Trophoblast cell (in vitro differentiated cells and primary cell): ENCODE measurements around the gene GLIS1.

Experiments
- DNase-seq, 2 donors: peaks; one replicate each; pipeline ENCODE4 v3.0.0-alpha.2; 2016
- H2AFZ ChIP-seq: 2 replicates; pipeline ENCODE4 v1.6.1; 2013; ENCODE audit warnings: low read length, moderate library complexity, mild to moderate bottlenecking; ENCODE audit not compliant: insufficient read depth, poor library complexity
- H2AK5ac ChIP-seq: 2 replicates; pipeline ENCODE4 v1.6.1; 2013; ENCODE audit warnings: mild to moderate bottlenecking, low read length
- H2BK120ac ChIP-seq: 2 replicates; pipeline ENCODE4 v1.6.1; 2013; ENCODE audit warnings: low read length, mild to moderate bottlenecking, moderate library complexity; ENCODE audit not compliant: insufficient read depth, poor library complexity
- H2BK12ac ChIP-seq: 2 replicates; pipeline ENCODE4 v1.6.1; 2013; ENCODE audit warnings: mild to moderate bottlenecking, low read length, moderate library complexity
- H2BK5ac ChIP-seq: 2 replicates; pipeline ENCODE4 v1.6.1; 2013; ENCODE audit warnings: low read length, low read depth, moderate library complexity, mild to moderate bottlenecking; ENCODE audit not compliant: poor library complexity
- H3K14ac ChIP-seq: 2 replicates; pipeline ENCODE4 v1.6.1; 2013; ENCODE audit warnings: mild to moderate bottlenecking, low read length
- H3K18ac ChIP-seq: 2 replicates; pipeline ENCODE4 v1.6.1; 2013; ENCODE audit warnings: mild to moderate bottlenecking, low read length
- H3K23ac ChIP-seq: 2 replicates; pipeline ENCODE4 v1.6.1; 2013; ENCODE audit warnings: low read length
- H3K27ac ChIP-seq: 2 replicates; pipeline ENCODE4 v1.5.1; 2013; ENCODE audit warnings: low read depth, mild to moderate bottlenecking, inconsistent platforms, low read length, moderate library complexity
- H3K27me3 ChIP-seq: 2 replicates; pipeline ENCODE4 v1.6.1; 2013; ENCODE audit warnings: inconsistent platforms, mild to moderate bottlenecking, low read length, moderate library complexity; ENCODE audit not compliant: insufficient read depth
- H3K36me3 ChIP-seq, 2 experiments: 1 replicate in 1 of 2; 2 replicates in 1 of 2; pipeline ENCODE4 v1.6.1; 2013; ENCODE audit warnings: low read length in 2 of 2, mild to moderate bottlenecking in 2 of 2, moderate library complexity in 1 of 2; ENCODE audit not compliant: insufficient read depth in 2 of 2, control insufficient read depth in 1 of 2
- H3K4ac ChIP-seq: 2 replicates; pipeline ENCODE4 v1.6.1; 2013; ENCODE audit warnings: low read depth, mild to moderate bottlenecking, low read length, moderate library complexity
- H3K4me1 ChIP-seq, 2 experiments: 1 replicate in 1 of 2; 2 replicates in 1 of 2; pipeline ENCODE4 v1.6.1; 2013; ENCODE audit warnings: low read length in 2 of 2, mild to moderate bottlenecking in 2 of 2, moderate library complexity in 1 of 2; ENCODE audit not compliant: insufficient read depth in 2 of 2, control insufficient read depth in 1 of 2
- H3K4me2 ChIP-seq: 2 replicates; pipeline ENCODE4 v1.6.1; 2013; ENCODE audit warnings: inconsistent platforms, mild to moderate bottlenecking, low read length, moderate library complexity
- H3K4me3 ChIP-seq: 2 replicates; pipeline ENCODE4 v1.5.1; 2013; ENCODE audit warnings: mild to moderate bottlenecking, low read depth, low read length, inconsistent platforms
- H3K79me1 ChIP-seq: one replicate; pipeline ENCODE4 v1.6.1; 2013; ENCODE audit warnings: low read length
- H3K79me2 ChIP-seq: 2 replicates; pipeline ENCODE4 v1.6.1; 2013; ENCODE audit warnings: low read length, mild to moderate bottlenecking; ENCODE audit not compliant: control insufficient read depth, insufficient read depth, poor library complexity
- H3K9ac ChIP-seq: 2 replicates; pipeline ENCODE4 v1.6.1; 2013; ENCODE audit warnings: mild to moderate bottlenecking, low read length
- H3K9me3 ChIP-seq: 2 replicates; pipeline ENCODE4 v1.6.1; 2013; ENCODE audit warnings: low read depth, mild to moderate bottlenecking, control low read depth, inconsistent platforms, low read length; ENCODE audit not compliant: insufficient read depth
- H4K12ac ChIP-seq: 2 replicates; pipeline ENCODE4 v1.6.1; 2013; ENCODE audit warnings: low read depth, mild to moderate bottlenecking, low read length, moderate library complexity
- H4K8ac ChIP-seq: 2 replicates; pipeline ENCODE4 v1.6.1; 2013; ENCODE audit warnings: low read depth, mild to moderate bottlenecking, low read length, moderate library complexity
- H4K91ac ChIP-seq: one replicate; pipeline ENCODE4 v1.6.1; 2013; ENCODE audit warnings: low read depth, mild to moderate bottlenecking, low read length, moderate library complexity
- whole genome bisulfite sequencing: extraction: QIAGEN DNeasy Blood & Tissue Kit; methylation state at CpG from one replicate; pipeline ENCODE4 v1.1.7; 2013; ENCODE audit warnings: missing lambda C conversion rate; ENCODE audit not compliant: insufficient read length, insufficient coverage; ENCODE audit errors: extremely low coverage; 5-methylcytosine and 5-hydroxymethylcytosine counted together

GLIS1 gene

DNA sequence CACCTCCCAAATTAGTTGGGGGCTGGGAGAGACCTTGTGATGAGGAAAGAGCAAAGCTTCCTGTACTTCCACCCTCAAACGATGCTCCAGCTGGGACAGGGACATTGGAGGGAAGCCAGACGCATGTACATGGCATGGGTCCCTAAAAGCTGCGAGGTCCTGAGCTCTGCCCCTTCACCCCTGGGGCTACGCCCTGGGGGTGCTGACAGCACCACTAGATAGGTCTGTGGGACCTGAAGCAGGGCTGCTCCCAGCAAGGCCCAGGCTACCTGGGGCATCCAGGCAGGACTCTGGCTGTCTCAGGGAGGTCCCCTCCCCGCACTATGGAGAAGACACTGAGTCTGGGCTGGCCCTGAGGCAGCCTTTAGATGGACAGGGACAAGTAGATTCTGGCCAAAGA lies 196.4 kb downstream of the GLIS1 start:
- no peaks in the 10 kb centered on the region for H3K79me2 ChIP-seq
- H2BK120ac ChIP-seq = no peak overlapping the region
- H3K27ac ChIP-seq = no peak overlapping the region
- no CpG with 5 or more reads among the region's 5 CpGs for WGBS
- no peak for DNase-seq
- no peak overlapping the region for H2AK5ac ChIP-seq
- peaks cover 3 to 10% of the 10 kb centered on the region in 2 experiments for H3K4me1 ChIP-seq
- no peak overlapping the region for H3K4me2 ChIP-seq
- peaks cover 2% of the 10 kb centered on the region for H3K9me3 ChIP-seq
- H2AFZ ChIP-seq = no peak overlapping the region
- no peak overlapping the region for H2BK5ac ChIP-seq
- no peak overlapping the region for H3K9ac ChIP-seq
- H3K4ac ChIP-seq = no peak overlapping the region
- no peak overlapping the region for H3K18ac ChIP-seq
- H4K91ac ChIP-seq = no peak overlapping the region
- H3K27me3 ChIP-seq = no peaks in the 10 kb centered on the region
- H2BK12ac ChIP-seq = no peak overlapping the region
- no peak overlapping the region for H4K8ac ChIP-seq
- H3K36me3 ChIP-seq = no peaks in the 10 kb centered on the region
- no peaks in the 10 kb centered on the region for H3K79me1 ChIP-seq
- no peak overlapping the region for H3K4me3 ChIP-seq
- H3K14ac ChIP-seq = no peak overlapping the region
- H4K12ac ChIP-seq = no peak overlapping the region
- H3K23ac ChIP-seq = no peak overlapping the region

DNA sequence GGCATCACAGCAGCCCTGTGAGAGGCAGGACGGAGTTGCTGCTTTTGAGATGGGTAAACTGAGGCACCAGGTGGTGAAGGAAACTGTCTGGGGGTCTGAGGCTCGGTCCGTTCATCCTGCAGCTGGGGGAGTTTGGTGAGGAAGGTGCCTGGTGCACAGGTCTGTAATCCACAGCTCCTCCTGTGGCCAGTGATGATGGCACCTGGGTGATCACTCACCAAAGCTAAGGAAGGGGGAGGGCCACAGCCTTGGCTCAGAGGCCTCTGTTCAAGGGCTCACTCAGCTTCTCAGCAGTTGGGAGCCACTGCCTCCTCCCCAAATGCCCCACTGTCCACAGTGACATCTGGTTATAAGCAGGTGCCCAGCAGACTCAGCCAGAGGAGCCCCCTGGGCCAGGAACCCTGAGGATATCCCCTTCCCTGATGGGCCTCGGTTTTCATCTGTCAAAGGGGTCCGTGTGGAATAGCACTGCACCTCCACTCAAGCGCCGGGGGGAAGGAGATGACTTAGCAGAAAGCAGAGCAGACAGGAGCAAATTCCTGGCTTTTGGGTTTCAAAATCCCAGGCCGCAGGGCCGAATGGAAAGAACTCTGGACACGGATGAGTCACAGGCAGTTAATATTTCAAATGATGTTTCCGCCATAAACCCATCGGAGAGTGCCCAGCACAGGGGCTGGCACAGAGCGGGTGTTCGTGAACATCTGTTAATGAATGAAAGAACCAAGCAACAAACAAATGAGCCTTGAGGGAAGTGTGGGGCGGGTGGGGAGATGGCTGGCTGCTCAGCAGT lies 197.0 kb downstream of the GLIS1 start:
- H2AK5ac ChIP-seq = no peak overlapping the region
- H3K79me2 ChIP-seq = no peaks in the 10 kb centered on the region
- no peak overlapping the region for H3K14ac ChIP-seq
- no peaks in the 10 kb centered on the region for H3K27me3 ChIP-seq
- H4K8ac ChIP-seq = no peak overlapping the region
- no peak overlapping the region for H3K4me2 ChIP-seq
- H3K23ac ChIP-seq = no peak overlapping the region
- no peak overlapping the region for H2BK120ac ChIP-seq
- H3K9me3 ChIP-seq = peaks cover 2% of the 10 kb centered on the region
- H3K9ac ChIP-seq = no peak overlapping the region
- DNase-seq = peak; percentile 45 to 73
- no CpG with 5 or more reads among the region's 15 CpGs for whole genome bisulfite sequencing
- no peak overlapping the region for H2BK5ac ChIP-seq
- no peak overlapping the region for H3K27ac ChIP-seq
- no peak overlapping the region for H2AFZ ChIP-seq
- no peak overlapping the region for H3K18ac ChIP-seq
- H3K4me1 ChIP-seq = peaks cover 3 to 10% of the 10 kb centered on the region in 2 experiments
- no peaks in the 10 kb centered on the region for H3K36me3 ChIP-seq
- H4K12ac ChIP-seq = no peak overlapping the region
- H3K79me1 ChIP-seq = no peaks in the 10 kb centered on the region
- H3K4me3 ChIP-seq = no peak overlapping the region
- H3K4ac ChIP-seq = no peak overlapping the region
- no peak overlapping the region for H2BK12ac ChIP-seq
- H4K91ac ChIP-seq = no peak overlapping the region

DNA sequence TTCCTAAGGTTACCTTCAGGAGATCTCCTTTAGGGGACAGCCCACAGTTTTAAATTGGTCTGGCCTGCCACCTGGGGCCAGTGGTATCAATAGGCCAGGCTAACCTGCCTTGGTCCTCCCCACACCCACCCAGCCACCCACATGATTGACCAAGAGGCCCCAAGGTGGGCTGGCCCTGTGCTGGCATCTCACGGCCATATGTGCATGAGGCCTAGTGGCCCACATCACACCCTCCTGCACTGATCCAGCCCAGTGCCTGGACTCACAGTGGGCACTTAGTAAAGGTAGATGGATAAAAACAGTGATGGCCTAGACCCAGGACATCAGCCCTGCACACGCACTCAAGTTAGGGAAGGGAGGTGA lies 197.7 kb downstream of the GLIS1 start:
- H3K9ac ChIP-seq = no peak overlapping the region
- no CpG with 5 or more reads among the region's 2 CpGs for WGBS
- no peak overlapping the region for H2AFZ ChIP-seq
- DNase-seq = no peak
- peaks cover 2% of the 10 kb centered on the region for H3K9me3 ChIP-seq
- H3K4me1 ChIP-seq = peaks cover 3 to 10% of the 10 kb centered on the region in 2 experiments
- no peak overlapping the region for H3K18ac ChIP-seq
- no peak overlapping the region for H3K4me2 ChIP-seq
- H3K4ac ChIP-seq = no peak overlapping the region
- H3K23ac ChIP-seq = no peak overlapping the region
- no peaks in the 10 kb centered on the region for H3K79me2 ChIP-seq
- H3K79me1 ChIP-seq = no peaks in the 10 kb centered on the region
- no peaks in the 10 kb centered on the region for H3K36me3 ChIP-seq
- no peak overlapping the region for H4K12ac ChIP-seq
- H3K4me3 ChIP-seq = no peak overlapping the region
- H3K27ac ChIP-seq = no peak overlapping the region
- H2AK5ac ChIP-seq = no peak overlapping the region
- H2BK12ac ChIP-seq = no peak overlapping the region
- no peak overlapping the region for H2BK120ac ChIP-seq
- H3K14ac ChIP-seq = no peak overlapping the region
- H4K91ac ChIP-seq = no peak overlapping the region
- H3K27me3 ChIP-seq = no peaks in the 10 kb centered on the region
- no peak overlapping the region for H4K8ac ChIP-seq
- H2BK5ac ChIP-seq = no peak overlapping the region

DNA sequence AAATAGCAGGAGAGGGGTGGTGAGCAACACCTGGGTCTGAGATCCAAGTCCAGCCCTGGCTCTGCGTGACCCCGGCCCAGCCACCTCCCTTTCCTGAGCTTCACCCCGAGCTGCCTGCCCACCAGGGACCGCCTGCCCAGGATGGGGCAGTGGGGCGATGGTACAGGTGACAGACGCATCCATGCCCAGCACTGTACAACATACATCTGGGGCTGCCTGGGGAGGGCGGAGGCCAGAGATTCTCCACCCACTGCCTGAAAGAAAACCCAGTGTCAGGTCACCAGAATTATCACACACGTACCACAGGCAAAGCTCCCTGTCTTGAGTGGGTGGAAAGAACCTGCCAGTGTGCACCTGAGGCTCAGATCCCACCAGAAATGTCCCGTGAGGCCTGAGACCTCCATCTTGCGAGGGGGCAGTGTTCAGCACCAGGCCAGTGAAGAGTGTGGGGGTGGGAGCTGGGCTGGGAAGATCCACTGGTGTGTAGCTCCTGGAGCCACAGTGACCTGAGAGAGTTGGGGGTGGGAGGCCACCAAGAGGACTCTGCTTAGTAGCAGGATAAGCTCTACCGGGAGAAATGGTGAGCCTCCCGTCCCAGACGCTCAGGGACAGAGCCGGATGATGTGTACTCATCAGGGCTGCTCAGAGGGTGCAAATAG lies 198.2 kb downstream of the GLIS1 start:
- H3K27ac ChIP-seq = no peak overlapping the region
- H2BK12ac ChIP-seq = no peak overlapping the region
- no peak overlapping the region for H4K8ac ChIP-seq
- H3K14ac ChIP-seq = no peak overlapping the region
- no peaks in the 10 kb centered on the region for H3K79me1 ChIP-seq
- no peak overlapping the region for H3K23ac ChIP-seq
- H3K79me2 ChIP-seq = no peaks in the 10 kb centered on the region
- H2BK120ac ChIP-seq = no peak overlapping the region
- peaks cover 3 to 10% of the 10 kb centered on the region in 2 experiments for H3K4me1 ChIP-seq
- H3K9ac ChIP-seq = no peak overlapping the region
- H3K27me3 ChIP-seq = no peaks in the 10 kb centered on the region
- H4K91ac ChIP-seq = no peak overlapping the region
- H3K4me2 ChIP-seq = no peak overlapping the region
- H3K36me3 ChIP-seq = no peaks in the 10 kb centered on the region
- no peak overlapping the region for H2AFZ ChIP-seq
- no peak overlapping the region for H4K12ac ChIP-seq
- peaks cover 2% of the 10 kb centered on the region for H3K9me3 ChIP-seq
- H3K4ac ChIP-seq = no peak overlapping the region
- H3K18ac ChIP-seq = no peak overlapping the region
- H3K4me3 ChIP-seq = no peak overlapping the region
- DNase-seq = no peak
- no CpG with 5 or more reads among the region's 14 CpGs for WGBS
- no peak overlapping the region for H2BK5ac ChIP-seq
- H2AK5ac ChIP-seq = no peak overlapping the region
